ENCODE results near the gene OTOS.

OTOS gene

GRCh38 chr2:240167588-240167880 lies 27.1 kb upstream of the OTOS start:
- DNase-seq (ENCODE audit: low read depth) = no peak

- DNase-seq (ENCODE audit: low read depth) = no peak
These were observed 26.5 kb upstream of the OTOS start for GRCh38 chr2:240166761-240167587.

GRCh38 chr2:240166191-240166590 lies 25.7 kb upstream of the OTOS start:
- no peak for DNase-seq (ENCODE audit: low read depth)

- no peak for DNase-seq (ENCODE audit: low read depth)
These were observed 25.2 kb upstream of the OTOS start for GRCh38 chr2:240165661-240166060.

- DNase-seq (ENCODE audit: low read depth) = no peak
These were observed 24.6 kb upstream of the OTOS start for GRCh38 chr2:240165034-240165433.

- DNase-seq (ENCODE audit: low read depth) = no peak
These were observed 24.1 kb upstream of the OTOS start for GRCh38 chr2:240164586-240164985.

- no peak for DNase-seq (ENCODE audit: low read depth)
These were observed 23.6 kb upstream of the OTOS start for GRCh38 chr2:240163844-240164574.

GRCh38 chr2:240162939-240163714 lies 22.7 kb upstream of the OTOS start:
- DNase-seq (ENCODE audit: low read depth) = no peak

GRCh38 chr2:240162531-240162930 lies 22.1 kb upstream of the OTOS start:
- no peak for DNase-seq (ENCODE audit: low read depth)

- no peak for DNase-seq (ENCODE audit: low read depth)
These were observed 21.6 kb upstream of the OTOS start for GRCh38 chr2:240162032-240162431.

- DNase-seq (ENCODE audit: low read depth) = no peak
These were observed 20.8 kb upstream of the OTOS start for GRCh38 chr2:240161087-240161750.

GRCh38 chr2:240160291-240161086 lies 20.0 kb upstream of the OTOS start:
- no peak for DNase-seq (ENCODE audit: low read depth)

- no peak for DNase-seq (ENCODE audit: low read depth)
These were observed 18.9 kb upstream of the OTOS start for GRCh38 chr2:240159251-240159839.

GRCh38 chr2:240157147-240157470 lies 16.7 kb upstream of the OTOS start:
- no peak for DNase-seq (ENCODE audit: low read depth)

- no peak for DNase-seq (ENCODE audit: low read depth)
These were observed 16.1 kb upstream of the OTOS start for GRCh38 chr2:240156435-240157146.

- no peak for DNase-seq (ENCODE audit: low read depth)
These were observed 15.4 kb upstream of the OTOS start for GRCh38 chr2:240155745-240156390.

GRCh38 chr2:240155048-240155744 lies 14.7 kb upstream of the OTOS start:
- no peak for DNase-seq (ENCODE audit: low read depth)

GRCh38 chr2:240154606-240155005 lies 14.1 kb upstream of the OTOS start:
- DNase-seq (ENCODE audit: low read depth) = no peak

GRCh38 chr2:240153418-240153817 lies 13.0 kb upstream of the OTOS start:
- no peak for DNase-seq (ENCODE audit: low read depth)

All from stimulated activated CD4-positive, alpha-beta T cell treated with anti-CD3 and anti-CD28 coated beads, Interleukin-2, amount 100 ng/mL, for 4 hours (primary cell).